Osteoblast (primary cell): ENCODE measurements around the gene GH2. TPM values are rescaled to one million over a fixed set of nuclear protein-coding genes. Genes with fewer than 3 reads are reported as not detected.
A peak's percentile ranks its signal among the peaks of the same experiment; 100 is the strongest.
"Not testable (repeated sequence)": the region's sequence is repeated elsewhere in the genome, so short reads cannot be mapped to it uniquely, and the experiment has no call there.

Experiments
- DNase-seq: peaks from one replicate; pipeline ENCODE4 v3.0.0; 2011; ENCODE audit warnings: low spot score, mixed read lengths; ENCODE audit not compliant: insufficient read length; ENCODE audit errors: missing footprints
- H2AFZ ChIP-seq: 2 replicates; pipeline ENCODE4 v1.6.0; 2011; ENCODE audit warnings: mild to moderate bottlenecking, low read length
- H3K27ac ChIP-seq: 2 replicates; pipeline ENCODE4 v1.5.1; 2011; ENCODE audit warnings: mild to moderate bottlenecking, low read depth, low read length, moderate library complexity
- H3K27me3 ChIP-seq: 2 replicates; pipeline ENCODE4 v1.6.0; 2012; ENCODE audit warnings: mild to moderate bottlenecking, control low read depth, inconsistent platforms, low read length, moderate library complexity; ENCODE audit not compliant: insufficient read depth
- H3K36me3 ChIP-seq: 2 replicates; pipeline ENCODE4 v1.5.1; 2011; ENCODE audit warnings: mild to moderate bottlenecking, low read length, control low read depth, moderate library complexity; ENCODE audit not compliant: insufficient read depth
- H3K4me1 ChIP-seq: 2 replicates; pipeline ENCODE4 v1.5.1; 2011; ENCODE audit warnings: mild to moderate bottlenecking, low read length, control low read depth, moderate library complexity; ENCODE audit not compliant: insufficient read depth
- H3K4me2 ChIP-seq: 2 replicates; pipeline ENCODE4 v1.6.0; 2011; ENCODE audit warnings: mild to moderate bottlenecking, low read length; ENCODE audit not compliant: insufficient read depth
- H3K4me3 ChIP-seq: fragments of 200-600 bp; sonication (generic); 3 replicates; pipeline ENCODE4 v1.5.1; 2012; ENCODE audit warnings: mild to moderate bottlenecking, low read length, inconsistent platforms; ENCODE audit not compliant: insufficient read depth
- H3K79me2 ChIP-seq: 2 replicates; pipeline ENCODE4 v1.6.0; 2012; ENCODE audit warnings: mild to moderate bottlenecking, low read length, control low read depth, inconsistent platforms; ENCODE audit not compliant: insufficient read depth
- H3K9me3 ChIP-seq: 2 replicates; pipeline ENCODE4 v1.5.1; 2011; ENCODE audit warnings: low read depth, low read length, control low read depth
- H4K20me1 ChIP-seq: 2 replicates; pipeline ENCODE4 v1.6.0; 2012; ENCODE audit warnings: mild to moderate bottlenecking, low read length, control low read depth; ENCODE audit not compliant: insufficient read depth
- total RNA-seq: library from RNA; depleted of rRNA; stranded (reverse); fragments of >200 nt; gene quantifications from 2 replicates; pipeline ENCODE4 v1.2.3, GENCODE V29; 2012
- TF ChIP-seq, protein P1 (sequence below): IDR thresholded peaks from 2 replicates; pipeline ENCODE4 v1.5.1; 2011; ENCODE audit warnings: mild to moderate bottlenecking, low read depth, low read length, moderate library complexity; ENCODE audit errors: extremely low read depth

The GH2 gene
- total RNA-seq, 1 donor, result not detected

DNA sequence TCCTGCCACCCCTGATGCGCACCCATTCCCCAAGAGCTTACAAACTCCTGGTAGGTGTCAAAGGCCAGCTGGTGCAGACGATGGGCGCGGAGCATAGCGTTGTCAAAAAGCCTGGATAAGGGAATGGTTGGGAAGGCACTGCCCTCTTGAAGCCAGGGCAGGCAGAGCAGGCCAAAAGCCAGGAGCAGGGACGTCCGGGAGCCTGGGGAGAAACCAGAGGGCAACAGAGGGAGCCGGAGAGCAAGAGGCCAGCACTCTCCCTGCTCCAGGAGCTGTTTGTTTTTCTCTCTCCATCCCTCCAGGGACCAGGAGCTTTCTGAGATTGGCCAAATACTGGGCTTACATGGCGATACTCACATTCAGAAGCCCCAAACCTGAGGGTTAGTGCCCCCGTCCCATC lies 36.6 kb upstream of the GH2 start:
- Histone ChIP-seq H3K4me1 (no peaks in the 10 kb centered on the region), H3K27me3 (peaks cover 11% of the 10 kb centered on the region), H3K36me3 (no peaks in the 10 kb centered on the region), H4K20me1 (no peaks in the 10 kb centered on the region), H3K4me3 (no peak overlapping the region), H2AFZ (no peak overlapping the region), H3K79me2 (no peaks in the 10 kb centered on the region), H3K4me2 (no peak overlapping the region), H3K27ac (no peak overlapping the region), H3K9me3 (no peaks in the 10 kb centered on the region)
- DNase-seq, result peak; percentile 72
- TF ChIP-seq, protein P1, sequence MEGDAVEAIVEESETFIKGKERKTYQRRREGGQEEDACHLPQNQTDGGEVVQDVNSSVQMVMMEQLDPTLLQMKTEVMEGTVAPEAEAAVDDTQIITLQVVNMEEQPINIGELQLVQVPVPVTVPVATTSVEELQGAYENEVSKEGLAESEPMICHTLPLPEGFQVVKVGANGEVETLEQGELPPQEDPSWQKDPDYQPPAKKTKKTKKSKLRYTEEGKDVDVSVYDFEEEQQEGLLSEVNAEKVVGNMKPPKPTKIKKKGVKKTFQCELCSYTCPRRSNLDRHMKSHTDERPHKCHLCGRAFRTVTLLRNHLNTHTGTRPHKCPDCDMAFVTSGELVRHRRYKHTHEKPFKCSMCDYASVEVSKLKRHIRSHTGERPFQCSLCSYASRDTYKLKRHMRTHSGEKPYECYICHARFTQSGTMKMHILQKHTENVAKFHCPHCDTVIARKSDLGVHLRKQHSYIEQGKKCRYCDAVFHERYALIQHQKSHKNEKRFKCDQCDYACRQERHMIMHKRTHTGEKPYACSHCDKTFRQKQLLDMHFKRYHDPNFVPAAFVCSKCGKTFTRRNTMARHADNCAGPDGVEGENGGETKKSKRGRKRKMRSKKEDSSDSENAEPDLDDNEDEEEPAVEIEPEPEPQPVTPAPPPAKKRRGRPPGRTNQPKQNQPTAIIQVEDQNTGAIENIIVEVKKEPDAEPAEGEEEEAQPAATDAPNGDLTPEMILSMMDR, result no peak

DNA sequence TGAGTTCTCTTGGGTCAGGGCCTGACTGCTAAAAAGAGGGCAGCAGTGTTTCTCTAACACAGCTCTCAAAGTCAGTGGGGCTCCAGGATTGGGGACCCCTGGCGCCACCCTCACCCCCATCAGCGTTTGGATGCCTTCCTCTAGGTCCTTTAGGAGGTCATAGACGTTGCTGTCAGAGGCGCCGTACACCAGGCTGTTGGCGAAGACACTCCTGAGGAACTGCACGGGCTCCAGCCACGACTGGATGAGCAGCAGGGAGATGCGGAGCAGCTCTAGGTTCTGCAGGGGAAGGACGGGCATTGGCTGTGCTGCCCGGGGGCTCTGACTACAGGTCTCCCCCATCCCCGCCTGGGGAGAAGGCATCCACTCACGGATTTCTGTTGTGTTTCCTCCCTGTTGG lies 35.9 kb upstream of the GH2 start:
- Histone ChIP-seq H2AFZ (no peak overlapping the region), H3K27me3 (peaks cover 11% of the 10 kb centered on the region), H3K4me3 (no peak overlapping the region), H3K79me2 (no peaks in the 10 kb centered on the region), H3K27ac (no peak overlapping the region), H3K36me3 (no peaks in the 10 kb centered on the region), H3K4me1 (no peaks in the 10 kb centered on the region), H3K4me2 (no peak overlapping the region), H3K9me3 (no peaks in the 10 kb centered on the region), H4K20me1 (no peaks in the 10 kb centered on the region)
- TF ChIP-seq, protein P1, result no peak
- no peak for DNase-seq

DNA sequence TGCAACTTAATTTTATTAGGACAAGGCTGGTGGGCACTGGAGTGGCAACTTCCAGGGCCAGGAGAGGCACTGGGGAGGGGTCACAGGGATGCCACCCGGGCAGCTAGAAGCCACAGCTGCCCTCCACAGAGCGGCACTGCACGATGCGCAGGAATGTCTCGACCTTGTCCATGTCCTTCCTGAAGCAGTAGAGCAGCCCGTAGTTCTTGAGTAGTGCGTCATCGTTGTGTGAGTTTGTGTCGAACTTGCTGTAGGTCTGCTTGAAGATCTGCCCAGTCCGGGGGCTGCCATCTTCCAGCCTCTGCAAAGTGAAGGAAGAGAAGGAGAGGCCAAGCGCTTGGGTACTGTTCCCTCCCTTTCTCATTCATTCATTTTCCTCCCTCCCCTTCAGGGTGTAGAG lies 35.5 kb upstream of the GH2 start:
- H3K27ac ChIP-seq, DNase-seq, H3K9me3 ChIP-seq, H3K36me3 ChIP-seq, H3K4me1 ChIP-seq, H3K4me2 ChIP-seq, H3K4me3 ChIP-seq, H2AFZ ChIP-seq, H4K20me1 ChIP-seq, H3K79me2 ChIP-seq: not testable (repeated sequence)
- peaks cover 11% of the 10 kb centered on the region for H3K27me3 ChIP-seq

DNA sequence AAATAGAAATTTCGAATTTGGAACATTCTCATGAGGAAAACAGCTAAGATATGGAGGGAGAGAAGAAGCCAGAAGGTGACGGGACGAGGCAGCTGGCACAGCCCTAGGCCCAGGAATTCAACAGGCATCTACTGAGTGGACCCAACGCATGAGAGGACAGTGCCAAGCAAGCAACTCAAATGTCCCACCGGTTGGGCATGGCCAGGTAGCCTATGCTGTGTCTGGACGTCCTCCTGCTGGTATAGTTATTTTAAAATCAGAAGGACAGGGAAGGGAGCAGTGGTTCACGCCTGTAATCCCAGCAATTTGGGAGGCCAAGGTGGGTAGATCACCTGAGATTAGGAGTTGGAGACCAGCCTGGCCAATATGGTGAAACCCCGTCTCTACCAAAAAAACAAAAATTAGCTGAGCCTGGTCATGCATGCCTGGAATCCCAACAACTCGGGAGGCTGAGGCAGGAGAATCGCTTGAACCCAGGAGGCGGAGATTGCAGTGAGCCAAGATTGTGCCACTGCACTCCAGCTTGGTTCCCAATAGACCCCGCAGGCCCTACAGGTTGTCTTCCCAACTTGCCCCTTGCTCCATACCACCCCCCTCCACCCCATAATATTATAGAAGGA lies 34.9 kb upstream of the GH2 start:
- H2AFZ ChIP-seq, result no peak overlapping the region
- H3K27me3 ChIP-seq, result peaks cover 11% of the 10 kb centered on the region
- H3K4me2 ChIP-seq, result no peak overlapping the region
- TF ChIP-seq, protein P1, result no peak
- no peaks in the 10 kb centered on the region for H3K9me3 ChIP-seq
- no peak for DNase-seq
- no peak overlapping the region for H3K27ac ChIP-seq
- H3K4me1 ChIP-seq, result no peaks in the 10 kb centered on the region
- no peaks in the 10 kb centered on the region for H3K36me3 ChIP-seq
- no peak overlapping the region for H3K4me3 ChIP-seq
- no peaks in the 10 kb centered on the region for H3K79me2 ChIP-seq
- no peaks in the 10 kb centered on the region for H4K20me1 ChIP-seq

DNA sequence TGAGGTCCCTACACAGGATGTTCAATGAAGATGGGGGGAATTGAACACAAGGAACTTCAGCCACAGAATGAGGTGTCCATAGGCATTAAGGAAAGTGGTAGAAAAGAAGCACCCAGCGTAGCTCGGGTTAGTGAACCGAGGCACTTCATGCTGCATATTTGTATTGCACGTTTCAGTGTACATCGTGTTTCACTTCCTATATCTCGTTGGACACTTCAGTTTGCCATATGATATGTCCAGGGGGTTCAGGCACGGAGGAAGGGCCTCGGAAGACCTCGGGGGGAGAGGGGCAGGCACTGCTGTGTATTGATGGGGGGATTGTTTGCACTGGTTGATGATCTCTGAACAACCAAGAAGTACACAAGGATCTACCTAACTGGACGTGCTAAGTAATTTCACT lies 34.0 kb upstream of the GH2 start:
- H3K79me2 ChIP-seq, H3K36me3 ChIP-seq, H3K9me3 ChIP-seq, H3K4me2 ChIP-seq, H3K4me1 ChIP-seq, H3K27ac ChIP-seq, H3K4me3 ChIP-seq, H4K20me1 ChIP-seq, DNase-seq, H2AFZ ChIP-seq: not testable (repeated sequence)
- H3K27me3 ChIP-seq, result peaks cover 11% of the 10 kb centered on the region
